IPS DF 19.7 (cell line): ENCODE results near the gene THSD7B.

Source experiments
- DNase-seq: peaks from one replicate; pipeline ENCODE4 v3.0.0-alpha.2; 2013; ENCODE audit warnings: low read depth, low spot score

The THSD7B gene

DNA sequence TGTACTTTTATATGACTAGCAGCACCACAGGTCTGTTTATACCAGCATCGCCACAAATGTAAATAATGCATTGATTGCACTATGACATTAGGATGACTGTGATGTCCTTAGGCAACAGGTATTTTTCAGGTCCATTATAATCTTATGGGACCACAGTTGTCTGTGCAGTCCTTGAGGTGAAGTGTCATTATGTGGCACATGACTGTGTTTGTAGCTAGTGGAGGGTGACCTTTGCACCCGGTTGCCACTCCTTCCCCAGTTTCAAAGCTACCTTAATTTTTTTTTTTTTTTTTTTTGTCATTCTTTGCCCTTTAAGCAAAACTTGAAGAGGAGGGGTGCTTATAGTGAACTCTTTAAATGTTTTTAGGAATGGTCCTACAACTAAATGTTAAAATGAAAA lies 386.4 kb downstream of the THSD7B start:
- DNase-seq = no peak

DNA sequence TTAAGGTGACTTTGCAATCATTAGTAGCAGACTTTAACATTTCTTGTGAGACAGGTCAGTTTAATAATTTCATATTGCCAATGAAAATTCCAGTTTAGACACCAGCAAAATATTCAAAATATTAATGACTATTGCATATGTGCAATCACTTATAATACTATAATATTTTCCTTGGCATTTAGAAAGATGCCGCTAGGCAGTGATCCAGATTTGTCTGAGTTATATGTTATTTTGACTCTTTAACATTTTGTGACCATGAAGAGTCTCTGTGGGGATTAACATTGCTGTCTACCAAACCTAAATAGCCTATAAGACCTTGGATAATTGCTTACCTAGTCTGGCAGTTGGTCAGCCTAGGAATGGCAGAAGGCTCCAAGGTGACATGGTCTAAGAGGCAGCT lies 389.6 kb downstream of the THSD7B start:
- no peak for DNase-seq

DNA sequence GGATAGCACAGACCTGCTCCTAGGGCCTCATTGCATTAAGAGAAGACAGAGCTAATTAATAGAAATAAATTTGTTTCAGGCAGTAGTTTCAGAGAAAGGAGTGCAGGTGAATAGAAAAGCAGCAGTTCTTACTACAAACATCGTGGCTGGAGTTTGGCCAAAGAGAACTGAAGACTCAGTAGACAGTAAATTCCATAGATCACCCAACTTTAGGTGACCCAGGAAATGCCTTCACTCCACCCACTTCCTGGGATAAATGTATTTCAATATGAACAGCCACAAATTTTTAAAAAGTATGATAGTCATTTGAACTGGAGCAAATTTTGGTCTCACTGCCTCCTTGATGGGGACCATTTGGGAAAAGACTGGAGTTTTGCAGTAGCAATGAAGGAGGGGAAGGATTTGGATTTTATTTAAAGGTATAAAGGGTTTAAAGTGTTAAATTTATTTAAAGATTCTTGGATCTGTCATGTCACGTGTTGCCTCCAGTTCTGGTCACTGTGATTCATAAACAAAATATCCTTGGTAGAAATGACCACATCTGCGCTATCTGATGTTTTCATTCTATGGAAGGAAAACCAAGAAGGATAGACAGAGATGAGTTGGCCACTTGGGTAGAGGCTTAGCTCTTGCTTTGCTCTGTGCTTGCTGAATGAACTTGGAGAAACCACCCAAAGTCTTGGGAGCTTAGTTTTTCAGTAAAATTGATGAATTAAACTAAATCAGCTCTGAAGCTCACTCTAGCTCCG lies 390.2 kb downstream of the THSD7B start:
- no peak for DNase-seq

DNA sequence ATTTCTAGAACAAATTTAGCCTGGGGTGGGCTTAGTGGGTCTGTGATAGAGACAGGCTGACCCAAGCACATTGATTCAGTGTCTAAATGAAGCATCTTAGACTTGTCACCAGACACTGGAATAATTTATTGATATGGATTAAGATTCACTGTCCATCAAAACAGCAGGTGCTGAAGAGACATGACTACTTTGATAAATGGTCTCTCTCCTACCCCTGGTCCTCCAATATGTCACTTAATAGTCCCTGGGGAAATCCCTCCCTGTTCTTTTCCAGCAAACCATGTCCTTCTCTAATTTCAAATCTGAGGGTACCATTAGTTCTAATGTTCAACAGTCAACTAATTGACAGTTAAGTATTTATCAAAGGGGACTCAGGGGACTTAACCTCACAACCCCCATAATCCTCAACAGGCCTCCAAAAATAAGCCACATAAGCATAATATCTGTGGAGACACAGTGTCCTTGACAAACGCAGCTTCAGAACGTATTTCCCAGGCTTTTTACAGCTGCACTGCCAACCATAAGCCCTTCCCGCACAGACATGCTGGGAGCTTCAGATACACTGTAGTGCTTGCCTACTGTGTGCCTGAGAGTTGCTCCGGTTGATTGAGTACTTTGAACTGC lies 391.0 kb downstream of the THSD7B start:
- no peak for DNase-seq

GRCh38 chr2:137157851-137158250 lies 392.5 kb downstream of the THSD7B start:
- DNase-seq = no peak

DNA sequence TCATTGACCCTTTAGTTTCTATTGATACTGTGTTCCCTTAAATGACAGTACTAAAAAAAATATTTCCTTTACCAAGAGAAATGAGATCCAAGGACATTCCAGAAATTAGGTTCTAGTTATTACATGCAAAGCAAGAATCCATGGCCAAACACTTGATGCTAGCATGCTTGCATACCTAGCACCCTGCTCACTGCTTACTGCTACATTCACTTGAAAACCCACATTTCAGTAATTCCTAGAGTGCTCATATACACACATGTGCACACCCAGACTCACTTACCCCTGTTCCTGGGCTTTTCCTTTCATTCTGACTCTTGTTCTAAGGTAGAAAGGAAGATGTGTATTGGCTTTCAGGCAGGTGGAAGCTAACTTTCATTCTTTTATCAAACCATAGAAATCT lies 395.9 kb downstream of the THSD7B start:
- DNase-seq = no peak

GRCh38 chr2:137165968-137166367 lies 400.6 kb downstream of the THSD7B start:
- no peak for DNase-seq

DNA sequence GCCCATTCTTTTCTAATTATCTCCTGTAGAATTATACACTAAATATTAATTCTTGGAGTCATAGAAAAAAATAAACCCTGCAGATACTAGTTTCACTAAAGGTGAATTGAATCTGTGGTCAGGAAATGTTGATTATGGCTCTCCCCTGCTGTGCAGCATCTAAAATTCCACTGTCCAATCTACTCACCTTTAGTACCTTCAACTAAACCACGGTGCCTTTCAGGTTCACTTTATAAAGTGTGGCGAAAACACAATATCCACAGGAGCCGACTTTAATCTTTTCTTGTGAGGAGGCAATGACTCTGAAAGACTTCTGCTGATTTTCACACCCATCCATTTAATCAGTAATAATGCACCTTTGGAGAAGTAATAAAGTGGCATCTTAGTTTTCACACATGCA lies 402.3 kb downstream of the THSD7B start:
- no peak for DNase-seq

GRCh38 chr2:137168552-137168951 lies 403.2 kb downstream of the THSD7B start:
- no peak for DNase-seq

GRCh38 chr2:137172162-137172561 lies 406.8 kb downstream of the THSD7B start:
- DNase-seq = no peak

GRCh38 chr2:137173463-137173862 lies 408.1 kb downstream of the THSD7B start:
- peak; percentile 2 for DNase-seq

- no peak for DNase-seq
Observed at GRCh38 chr2:137175246-137175645, 409.9 kb downstream of the THSD7B start.

- DNase-seq = no peak
Observed at GRCh38 chr2:137178951-137179377, 413.6 kb downstream of the THSD7B start.

- DNase-seq = no peak
Observed at GRCh38 chr2:137179542-137179941, 414.2 kb downstream of the THSD7B start.

DNA sequence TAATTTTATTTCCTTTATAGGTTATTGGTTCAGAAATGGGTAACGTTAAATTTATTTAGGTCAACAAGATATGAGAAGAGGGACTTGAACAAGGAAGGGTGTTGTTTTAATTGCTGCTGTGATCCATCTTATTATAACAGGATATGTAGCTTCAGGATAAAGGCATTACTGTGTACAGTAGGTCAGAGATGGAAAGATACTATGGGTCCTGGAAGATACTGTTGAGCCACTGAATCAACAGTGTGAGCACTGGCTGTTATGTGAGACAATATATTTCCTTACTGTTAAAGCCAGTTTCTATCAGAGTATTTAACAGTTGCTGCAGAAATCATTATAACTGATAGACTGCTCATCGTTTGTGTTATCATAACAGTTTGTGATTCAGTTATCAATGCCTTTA lies 414.7 kb downstream of the THSD7B start:
- DNase-seq = no peak

GRCh38 chr2:137181370-137181769 lies 416.0 kb downstream of the THSD7B start:
- no peak for DNase-seq

- DNase-seq = no peak
Observed at GRCh38 chr2:137182071-137182470, 416.7 kb downstream of the THSD7B start.

- no peak for DNase-seq
Observed at GRCh38 chr2:137183206-137183898, 418.0 kb downstream of the THSD7B start.

DNA sequence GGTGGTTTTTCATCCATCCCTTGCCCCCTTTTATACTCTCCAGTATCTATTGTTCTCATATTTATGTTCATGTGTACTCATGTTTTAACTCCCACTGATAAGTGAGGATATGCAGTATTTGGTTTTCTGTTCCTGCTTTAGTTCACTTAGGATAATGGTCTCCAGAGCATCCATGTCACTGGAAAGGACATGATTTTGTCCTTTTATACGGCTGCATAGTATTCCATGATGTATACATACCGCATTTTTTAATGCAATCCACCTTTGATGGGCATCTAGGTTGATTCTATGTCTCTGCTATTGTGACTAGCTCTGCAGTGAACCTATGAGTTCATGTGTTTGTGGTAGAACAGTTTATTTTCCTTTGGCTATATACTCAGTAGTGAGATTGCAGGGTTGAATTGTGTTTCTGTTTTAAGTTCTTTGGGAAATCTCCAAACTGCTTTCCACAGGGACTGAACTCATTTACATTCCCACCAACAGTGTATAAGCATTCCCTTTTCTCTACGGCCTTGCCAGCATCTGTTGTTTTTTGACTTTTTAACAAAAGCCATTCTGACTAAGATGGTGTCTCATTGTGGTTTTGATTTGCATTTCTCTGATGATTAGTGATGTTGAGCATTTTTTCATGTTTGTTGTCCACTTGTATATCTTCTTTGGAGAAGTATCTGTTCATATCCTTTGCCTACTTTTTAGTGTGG lies 420.2 kb downstream of the THSD7B start:
- DNase-seq = no peak

DNA sequence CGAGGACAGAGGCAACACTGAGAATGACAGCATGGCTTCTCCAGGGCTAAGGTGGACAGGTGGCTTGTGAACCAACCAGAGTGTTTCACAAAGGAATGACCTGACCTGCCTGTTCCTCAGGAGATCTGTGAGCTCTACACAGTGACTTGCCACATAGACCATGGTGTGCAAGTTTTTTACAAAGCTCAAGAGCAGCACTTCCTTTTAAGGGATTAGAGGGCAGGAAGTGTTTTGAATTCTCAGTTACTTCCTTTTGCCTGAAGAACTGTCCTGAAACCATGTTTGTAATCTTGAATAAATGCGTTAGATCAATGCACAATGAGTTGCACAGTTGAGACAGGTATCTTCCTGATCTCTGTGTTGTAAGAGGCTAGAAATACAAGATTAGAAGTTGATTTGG lies 421.9 kb downstream of the THSD7B start:
- no peak for DNase-seq

- DNase-seq = no peak
Observed at GRCh38 chr2:137190411-137191195, 425.3 kb downstream of the THSD7B start.
